A549 (cell line): ENCODE measurements around the gene DLL4.

ENCODE experiments used
- CEBPB ChIP-seq, 2 experiments: fragments of >200 bp in 1 of 2; sonication (Bioruptor Twin) in 1 of 2; formaldehyde crosslinking in 1 of 2; IDR thresholded peaks; 2 replicates each; pipeline ENCODE4 v1.6.1; 2012 to 2016
- CTCF ChIP-seq: fragments of >200 bp; sonication (Bioruptor Twin); formaldehyde crosslinking; IDR thresholded peaks from 3 replicates; pipeline ENCODE4 v1.5.1; 2016
- EP300 ChIP-seq, 2 experiments: fragments of >200 bp; sonication (Bioruptor Twin); formaldehyde crosslinking; IDR thresholded peaks; 2 replicates in 1 of 2; 3 replicates in 1 of 2; pipeline ENCODE4 v1.6.1; 2016 to 2017
- ESRRA ChIP-seq: fragments of 150-350 bp; IDR thresholded peaks from 2 replicates; pipeline ENCODE4 v1.6.1; 2014; ENCODE audit warnings: mild to moderate bottlenecking, low read length, borderline replicate concordance
- HDAC2 ChIP-seq: fragments of 200-600 bp; sonication (generic); IDR thresholded peaks from 2 replicates; pipeline ENCODE4 v1.6.1; 2016
- JUN ChIP-seq, 2 experiments: fragments of >200 bp; sonication (Bioruptor Twin); formaldehyde crosslinking; IDR thresholded peaks; 2 replicates in 1 of 2; 3 replicates in 1 of 2; pipeline ENCODE4 v1.6.1; 2016 to 2017
- PBX3 ChIP-seq: IDR thresholded peaks from 2 replicates; pipeline ENCODE4 v1.6.1; 2012
- POLR2AphosphoS2 ChIP-seq: conservative IDR thresholded peaks from 2 replicates; pipeline ENCODE4 v1.6.1; 2012; ENCODE audit warnings: low read length, improper control_type of control experiment, inconsistent platforms
- RCOR1 ChIP-seq: fragments of 150-350 bp; IDR thresholded peaks from 2 replicates; pipeline ENCODE4 v1.6.1; 2014; ENCODE audit warnings: antibody characterized with exemption, low read length, low read depth
- REST ChIP-seq: fragments of 200-600 bp; sonication (generic); IDR thresholded peaks from 2 replicates; pipeline ENCODE4 v1.6.1; 2016; ENCODE audit warnings: antibody characterized with exemption, mild to moderate bottlenecking, moderate library complexity
- ZSCAN20 ChIP-seq: fragments of 250-450 bp; sonication (Bioruptor Pico); IDR thresholded peaks from 2 replicates; pipeline ENCODE4 v1.8.0; 2022; ENCODE audit warnings: mild to moderate bottlenecking, moderate library complexity
- TF ChIP-seq, protein P1 (sequence below): IDR thresholded peaks from 2 replicates; pipeline ENCODE4 v1.6.1; 2012

GRCh38 chr15:40927495-40927872 lies 1.7 kb upstream of the DLL4 start:
- no peak for TF ChIP-seq JUN (IDR thresholded peaks at IDR 0.05)
- no peak for TF ChIP-seq POLR2AphosphoS2
- TF ChIP-seq CEBPB (IDR thresholded peaks at IDR 0.05): no peak
- TF ChIP-seq REST: no peak
- TF ChIP-seq ZSCAN20: no peak
- TF ChIP-seq, protein P1, sequence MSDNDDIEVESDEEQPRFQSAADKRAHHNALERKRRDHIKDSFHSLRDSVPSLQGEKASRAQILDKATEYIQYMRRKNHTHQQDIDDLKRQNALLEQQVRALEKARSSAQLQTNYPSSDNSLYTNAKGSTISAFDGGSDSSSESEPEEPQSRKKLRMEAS: no peak
- no peak for TF ChIP-seq PBX3
- TF ChIP-seq RCOR1: no peak
- no peak for TF ChIP-seq CTCF
- no peak for TF ChIP-seq EP300 (IDR thresholded peaks at IDR 0.05)
- TF ChIP-seq ESRRA: no peak
- TF ChIP-seq HDAC2: no peak
